Measurements from ENCODE around the gene XAGE3. TPM values are rescaled to one million over a fixed set of nuclear protein-coding genes. Genes with fewer than 3 reads are reported as not detected.
"Not testable (repeated sequence)": the region's sequence is repeated elsewhere in the genome, so short reads cannot be mapped to it uniquely, and the experiment has no call there.

The XAGE3 gene, protein sequence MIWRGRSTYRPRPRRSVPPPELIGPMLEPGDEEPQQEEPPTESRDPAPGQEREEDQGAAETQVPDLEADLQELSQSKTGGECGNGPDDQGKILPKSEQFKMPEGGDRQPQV
- not detected in 2 replicates for total RNA-seq
- polyA plus RNA-seq (2012): not detected

DNA sequence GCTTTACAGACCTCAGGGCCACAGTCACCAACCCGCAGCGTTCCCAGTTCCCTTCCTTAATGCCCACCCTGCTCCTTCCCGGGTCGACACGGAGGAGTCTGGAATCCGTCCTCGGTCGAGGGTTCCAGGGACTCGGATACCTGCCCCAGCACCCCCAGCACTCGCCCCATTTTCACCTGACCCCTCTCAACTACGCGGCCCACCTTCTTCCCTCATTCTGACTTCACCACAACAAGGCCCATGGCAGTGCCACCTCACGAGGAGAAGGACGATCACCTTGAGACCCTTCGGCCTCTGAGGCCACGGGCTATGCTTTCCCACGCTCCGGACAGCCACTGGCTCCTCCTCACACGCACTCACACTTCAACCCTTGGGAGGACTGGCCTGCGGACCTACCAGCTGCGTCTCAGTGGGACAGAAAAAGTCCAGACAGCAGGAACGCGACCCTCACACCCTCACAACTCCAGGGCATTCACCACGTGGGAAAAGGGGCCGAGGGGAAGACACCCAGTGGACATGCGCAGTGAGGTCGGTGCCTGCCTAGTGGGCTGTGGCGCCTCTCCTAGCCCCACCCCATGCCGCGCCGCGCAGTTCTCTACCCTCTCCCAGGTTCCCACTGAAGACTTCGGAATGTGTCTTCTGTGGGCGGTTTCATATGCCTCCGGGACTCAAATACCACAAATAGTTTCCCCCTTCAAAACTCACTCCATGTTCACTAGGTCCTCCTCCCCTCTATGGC, at the start of gene XAGE3:
Gene XAGE3 (minus strand): TSS at position 474 of the 739 bp plus-strand sequence. CDS start 950 bp downstream, outside the sequence.
- no peak for DNase-seq (ENCODE audit: low read depth)

DNA sequence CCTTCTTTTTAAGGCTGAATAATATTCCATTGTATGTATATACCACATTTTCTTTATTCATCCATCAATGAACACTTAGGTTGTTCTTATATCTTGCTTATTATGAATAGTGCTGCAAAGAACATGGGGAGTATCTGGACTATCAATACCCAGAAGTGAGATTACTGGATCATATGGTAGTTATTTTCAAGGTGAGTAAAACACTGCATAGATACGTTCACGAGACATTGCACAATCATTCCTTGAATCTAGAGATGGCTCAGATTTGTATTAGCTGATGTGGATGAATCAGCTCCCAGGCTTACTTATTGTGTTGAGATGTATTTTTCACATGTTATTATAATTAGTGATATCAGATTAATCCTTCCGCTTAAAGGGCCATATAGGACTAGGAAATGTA, 46.8 kb upstream of the XAGE3 start:
- DNase-seq (ENCODE audit: low read depth): not testable (repeated sequence)

DNA sequence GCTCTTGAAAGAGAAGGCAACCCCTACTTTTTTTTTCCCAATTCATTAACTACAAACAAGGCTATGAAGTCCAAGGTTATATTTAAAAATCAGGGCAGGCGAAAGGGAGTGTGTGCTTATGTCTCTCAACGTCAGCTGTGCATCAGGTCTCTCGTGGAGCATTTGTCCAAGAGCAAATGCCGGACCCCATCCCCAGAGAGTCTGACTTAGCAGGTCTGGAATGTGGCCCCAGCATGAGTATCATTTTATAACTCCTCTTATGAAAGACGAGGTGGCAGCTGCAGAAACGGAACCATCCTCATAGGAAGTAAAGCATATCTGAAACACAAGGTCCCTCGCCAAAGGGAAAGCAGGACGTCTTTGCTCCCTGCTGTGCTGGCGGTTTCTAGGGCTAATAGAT, 45.8 kb upstream of the XAGE3 start:
- not testable (repeated sequence) for DNase-seq (ENCODE audit: low read depth)

DNA sequence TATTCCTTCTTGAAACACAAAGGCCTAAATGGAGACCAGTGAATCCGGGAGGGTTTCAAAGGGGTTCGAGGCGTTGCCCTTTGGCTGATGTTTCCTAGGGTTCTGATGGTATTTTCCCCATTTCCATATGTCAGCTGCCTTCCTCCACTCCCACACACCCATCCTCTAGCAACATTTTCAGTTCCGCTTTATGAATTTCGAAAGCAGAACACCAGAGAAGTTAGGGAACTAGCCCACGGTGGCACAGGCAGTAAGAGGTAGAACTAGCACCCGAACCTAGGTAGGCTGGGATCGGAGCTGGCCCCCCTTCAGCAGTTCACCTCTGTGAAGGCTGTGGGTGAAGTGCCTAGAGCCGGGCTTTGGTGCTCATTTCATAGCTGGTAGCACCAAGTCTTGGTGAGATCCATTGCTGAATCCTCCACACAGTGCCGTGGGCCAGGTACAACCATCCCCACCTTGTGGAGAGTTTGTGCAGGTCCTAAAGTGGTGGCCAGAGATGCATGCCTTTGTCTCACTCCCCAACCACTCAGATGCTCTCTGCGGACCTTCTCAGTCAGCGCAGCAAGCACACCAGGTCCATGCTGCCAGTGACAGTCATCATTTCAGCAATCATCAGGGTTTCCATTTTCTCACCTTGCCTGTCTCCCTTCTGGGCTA, 41.6 kb upstream of the XAGE3 start:
- not testable (repeated sequence) for DNase-seq (ENCODE audit: low read depth)

DNA sequence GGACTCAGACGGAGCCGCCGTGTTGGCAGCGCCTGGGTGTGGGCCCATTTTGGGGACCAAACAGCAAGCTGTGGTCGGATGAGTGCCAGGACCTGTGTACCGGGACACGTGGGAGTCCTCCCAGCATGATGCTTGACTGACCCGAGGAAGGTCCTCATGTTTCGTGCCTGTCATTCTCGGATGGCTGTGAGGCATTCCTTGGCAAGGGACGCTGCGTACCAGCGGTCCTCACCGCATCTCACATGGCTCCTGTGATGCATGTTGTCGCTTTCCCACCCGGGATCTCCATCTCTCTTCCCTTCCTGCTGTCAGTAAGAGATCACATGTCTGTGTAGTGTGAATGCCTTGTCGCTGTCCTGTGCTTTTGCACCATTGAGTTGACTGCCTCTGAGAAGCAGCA, 40.0 kb upstream of the XAGE3 start:
- DNase-seq (ENCODE audit: low read depth): not testable (repeated sequence)

DNA sequence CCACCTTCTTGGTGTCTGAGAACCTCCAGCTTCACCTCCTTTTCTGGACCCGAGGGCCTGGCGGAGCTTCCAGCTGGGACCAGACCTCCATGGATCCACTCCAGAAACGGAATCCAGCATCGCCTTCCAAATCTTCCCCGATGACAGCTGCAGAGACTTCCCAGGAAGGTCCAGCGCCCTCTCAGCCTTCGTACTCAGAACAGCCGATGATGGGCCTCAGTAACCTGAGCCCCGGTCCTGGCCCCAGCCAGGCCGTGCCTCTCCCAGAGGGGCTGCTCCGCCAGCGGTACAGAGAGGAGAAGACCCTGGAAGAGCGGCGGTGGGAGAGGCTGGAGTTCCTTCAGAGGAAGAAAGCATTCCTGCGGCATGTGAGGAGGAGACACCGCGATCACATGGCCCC, 39.3 kb upstream of the XAGE3 start:
- not testable (repeated sequence) for DNase-seq (ENCODE audit: low read depth)

DNA sequence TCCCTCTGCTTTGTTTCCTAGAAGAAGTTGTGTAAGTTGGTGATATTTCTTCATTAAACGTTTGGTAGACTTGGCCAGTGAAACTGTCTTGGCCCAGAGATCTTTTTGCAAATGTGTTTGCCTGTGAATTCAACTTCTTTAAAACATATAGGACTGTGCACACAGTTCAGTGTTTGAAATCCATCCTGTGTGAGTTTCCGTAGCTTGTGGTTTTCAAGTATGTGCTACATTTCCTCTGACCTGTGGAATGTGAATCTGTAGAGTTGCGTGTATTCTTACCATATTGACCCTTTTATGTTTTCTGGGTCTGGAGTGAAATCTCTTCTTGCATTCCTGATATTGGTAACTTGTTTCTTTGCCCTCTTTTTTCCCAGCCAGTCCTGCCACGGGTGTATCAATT, 38.2 kb upstream of the XAGE3 start:
- not testable (repeated sequence) for DNase-seq (ENCODE audit: low read depth)

DNA sequence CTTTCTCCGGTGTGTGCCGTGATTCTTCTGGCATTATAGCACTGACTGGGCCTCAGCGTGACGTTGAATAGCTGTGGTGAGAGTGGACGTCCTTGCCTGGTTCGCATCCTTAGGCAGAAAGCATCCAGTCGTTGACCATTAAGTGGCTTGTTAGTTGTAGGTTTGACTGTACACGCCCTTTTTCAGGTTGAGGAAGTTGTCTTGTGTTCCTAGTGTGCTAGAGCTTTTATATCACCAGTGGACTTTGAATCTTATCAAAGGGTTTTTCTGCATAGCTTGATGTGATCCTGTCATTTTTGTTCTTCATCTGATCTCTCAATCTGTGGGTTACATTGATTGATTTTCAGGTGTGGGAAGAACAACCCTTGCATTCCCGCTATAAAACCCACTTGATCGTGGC, 37.6 kb upstream of the XAGE3 start:
- DNase-seq (ENCODE audit: low read depth): not testable (repeated sequence)

DNA sequence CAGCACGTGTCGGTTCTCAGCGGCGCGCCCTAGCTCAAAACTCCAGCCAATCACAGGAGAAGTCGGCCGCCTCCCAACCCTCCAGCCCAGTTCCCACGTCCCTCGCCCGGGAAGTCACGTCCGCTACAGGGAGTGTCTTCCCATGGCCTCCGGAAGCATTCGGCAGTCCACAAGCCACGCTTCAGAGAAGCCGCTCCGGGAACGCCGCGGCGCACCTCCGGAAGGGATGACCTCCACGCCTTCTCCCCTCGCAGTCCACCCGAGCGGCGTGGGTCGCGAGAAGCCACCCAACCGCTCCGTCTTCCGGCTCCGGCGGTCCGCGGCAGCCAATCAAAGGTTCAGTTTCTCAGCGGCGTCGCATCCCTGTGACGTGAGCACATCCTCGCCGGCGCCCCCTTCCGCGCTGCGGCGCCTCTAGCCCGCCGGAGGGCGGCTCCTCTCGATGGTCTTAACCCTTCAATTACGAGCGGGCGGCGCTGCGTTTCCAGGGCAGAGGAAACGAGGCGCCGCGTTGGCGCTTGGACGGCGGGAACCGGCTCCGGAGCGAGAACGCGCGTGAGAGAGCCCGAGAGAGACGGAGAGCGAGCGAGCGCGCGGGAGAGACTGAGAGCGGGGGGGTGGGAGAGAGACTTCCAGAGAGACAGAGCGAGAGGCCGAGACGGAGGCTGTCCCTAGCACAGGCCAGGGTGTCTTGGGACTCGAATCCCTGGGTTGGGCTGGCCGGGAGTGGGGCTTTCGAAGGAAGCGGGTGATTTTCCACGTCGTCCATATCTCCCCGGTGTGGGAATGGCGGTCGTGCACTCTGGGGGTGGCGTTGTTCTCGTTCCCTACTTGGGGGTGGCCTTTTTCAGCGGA, 29.2 kb upstream of the XAGE3 start, which contains the start of gene FAM156B:
Gene FAM156B (plus strand): TSS at position 476 of the 855 bp plus-strand sequence. CDS start 9,896 bp downstream, outside the sequence.
- not testable (repeated sequence) for DNase-seq (ENCODE audit: low read depth)

DNA sequence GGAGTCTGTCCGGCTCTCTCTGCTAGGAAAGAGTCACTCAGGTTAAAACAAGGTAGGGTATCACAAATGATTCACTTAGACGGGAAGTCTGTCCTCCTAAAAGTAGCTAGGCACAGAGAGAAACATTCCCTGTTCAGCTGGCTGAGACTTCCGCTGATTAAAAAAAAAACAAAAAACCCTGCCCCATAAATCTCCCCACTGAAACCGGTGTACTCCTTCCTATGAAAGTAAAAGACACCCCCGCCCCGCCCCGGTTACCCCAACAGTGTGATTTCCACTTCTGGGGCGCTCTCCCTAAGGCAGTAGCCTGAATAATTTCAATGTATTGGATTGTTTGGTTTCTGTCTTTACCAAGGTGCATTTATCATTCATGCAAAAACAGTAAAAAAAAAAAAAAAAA, 28.6 kb upstream of the XAGE3 start:
- DNase-seq (ENCODE audit: low read depth): not testable (repeated sequence)

DNA sequence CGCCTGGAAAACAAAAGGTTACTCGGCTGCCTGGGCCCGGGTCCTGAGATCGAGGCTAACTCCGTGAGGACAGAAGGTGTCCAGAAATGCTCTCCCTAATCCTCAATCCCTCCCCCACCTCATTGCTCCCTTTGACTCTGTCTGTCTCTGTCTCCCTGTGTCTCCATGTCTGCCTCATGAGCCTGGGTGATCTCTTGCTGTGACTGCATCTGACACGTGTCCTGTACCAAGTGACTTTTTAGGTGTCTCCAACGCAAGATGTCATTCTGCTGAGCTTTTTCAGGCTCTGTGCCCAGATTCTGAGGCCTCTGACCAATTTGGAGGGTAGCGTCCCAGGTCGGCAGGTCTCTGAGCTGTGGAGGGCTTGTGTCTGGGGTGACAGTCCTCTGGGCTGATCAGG, 20.2 kb upstream of the XAGE3 start:
- DNase-seq (ENCODE audit: low read depth): not testable (repeated sequence)

DNA sequence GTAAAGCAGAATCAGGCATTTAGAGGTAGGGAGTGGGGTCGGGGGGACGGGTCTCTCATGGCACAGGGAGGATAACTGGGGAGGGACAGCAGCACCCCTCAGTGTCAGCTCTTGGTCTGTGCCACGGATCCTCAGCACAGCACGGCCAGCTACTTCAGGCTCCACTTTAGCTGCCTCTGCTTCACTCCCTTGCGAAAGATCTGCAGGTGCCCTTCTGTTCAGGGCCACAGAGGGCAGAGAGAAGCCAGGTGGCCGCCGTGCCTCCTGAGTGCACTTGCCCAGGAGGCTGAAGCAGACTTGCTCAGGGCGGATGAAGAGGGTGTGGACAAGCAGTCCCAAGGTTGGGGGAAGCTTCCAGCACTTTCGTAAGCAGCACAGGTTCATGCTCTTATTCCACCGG, 19.6 kb upstream of the XAGE3 start:
- DNase-seq (ENCODE audit: low read depth): not testable (repeated sequence)

DNA sequence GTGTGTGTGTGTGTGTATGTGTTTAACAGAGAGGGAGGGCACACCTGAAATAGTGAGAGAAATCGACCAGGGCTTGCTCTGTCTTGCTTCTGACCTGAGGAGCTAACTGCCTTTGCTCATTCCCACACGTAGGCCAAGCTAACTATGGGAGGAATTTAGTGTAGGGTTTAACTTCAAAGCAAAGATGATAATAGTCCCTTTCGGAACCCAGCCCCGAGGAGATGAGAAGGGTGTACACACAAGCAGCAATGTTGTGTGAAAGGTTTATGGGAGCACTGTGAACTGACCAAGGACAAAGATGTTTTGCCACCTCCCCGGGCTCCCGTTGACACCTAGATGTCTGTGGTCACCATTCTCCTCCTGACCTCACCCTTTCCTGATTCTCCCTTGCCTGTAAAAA, 8.5 kb upstream of the XAGE3 start:
- DNase-seq (ENCODE audit: low read depth): not testable (repeated sequence)

DNA sequence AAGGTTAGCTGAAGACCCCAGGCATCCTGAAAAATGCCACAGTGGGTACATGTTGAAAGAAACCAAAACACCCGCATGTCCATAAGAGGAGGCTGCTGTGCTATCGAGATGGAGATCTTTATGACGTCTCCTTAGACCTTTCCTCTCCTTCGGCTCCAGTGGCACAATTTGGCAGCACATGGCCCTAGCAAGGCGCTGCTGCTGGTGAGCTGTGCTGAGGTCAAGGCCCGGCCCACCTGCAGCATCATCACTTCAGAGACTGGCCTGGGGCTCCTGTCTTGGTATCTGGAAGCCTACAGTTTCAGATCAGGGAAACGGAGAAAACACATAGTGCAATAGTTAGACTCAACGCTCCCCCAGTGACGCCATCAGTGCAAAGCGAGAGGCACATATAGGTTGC, 7.6 kb upstream of the XAGE3 start:
- DNase-seq (ENCODE audit: low read depth): not testable (repeated sequence)

DNA sequence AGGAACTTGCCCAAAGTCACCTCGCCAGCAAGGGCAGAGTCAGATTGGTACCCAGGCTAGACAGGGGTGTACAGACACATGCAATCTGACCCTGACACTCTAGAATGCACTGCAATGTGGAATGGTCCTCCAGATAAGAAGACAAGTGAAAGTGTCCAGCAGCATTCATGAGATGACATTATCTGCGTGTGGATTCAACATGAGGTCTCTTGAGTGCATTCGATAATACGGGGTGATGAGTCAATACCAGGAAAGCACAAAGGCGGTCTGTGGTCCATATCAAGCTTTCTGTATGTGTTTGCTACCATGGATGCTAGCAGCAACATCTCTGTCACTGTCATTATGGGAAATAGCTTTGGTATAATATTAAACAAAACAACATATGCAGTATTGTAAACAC, 6.8 kb upstream of the XAGE3 start:
- no peak for DNase-seq (ENCODE audit: low read depth)

DNA sequence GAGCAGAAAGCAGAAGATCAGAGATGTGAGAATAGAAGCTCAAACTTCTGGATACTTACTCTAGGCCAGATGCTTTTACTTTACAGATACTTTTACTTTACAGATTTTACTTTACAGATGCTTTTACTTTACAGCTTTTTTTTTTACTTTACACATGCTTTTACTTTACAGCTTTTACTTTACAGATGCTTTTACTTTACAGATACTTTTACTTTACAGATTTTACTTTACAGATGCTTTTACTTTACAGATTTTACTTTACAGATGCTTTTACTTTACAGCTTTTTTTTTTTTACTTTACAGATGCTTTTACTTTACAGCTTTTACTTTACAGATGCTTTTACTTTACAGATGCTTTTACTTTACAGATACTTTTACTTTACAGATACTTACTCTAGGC, 5.9 kb upstream of the XAGE3 start:
- not testable (repeated sequence) for DNase-seq (ENCODE audit: low read depth)

DNA sequence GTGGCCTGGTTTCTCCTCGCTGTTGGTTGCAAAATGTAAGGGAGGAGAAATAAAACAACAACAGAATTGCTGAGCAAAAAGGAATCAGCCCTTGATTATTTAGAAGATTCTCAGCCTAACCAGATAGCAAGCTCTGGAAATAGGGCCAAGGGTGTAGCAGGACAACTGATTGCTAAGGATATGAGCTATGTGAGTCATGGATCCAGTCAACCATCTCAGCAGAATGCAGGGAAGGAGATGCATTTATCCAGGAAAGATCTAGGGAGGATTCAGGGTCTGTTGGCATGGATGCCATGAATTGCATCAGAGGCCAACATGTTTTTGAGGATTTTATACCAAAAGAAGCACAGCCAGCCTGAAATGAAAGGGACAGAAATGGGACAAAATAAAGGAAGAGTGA, 2.2 kb upstream of the XAGE3 start:
- no peak for DNase-seq (ENCODE audit: low read depth)

DNA sequence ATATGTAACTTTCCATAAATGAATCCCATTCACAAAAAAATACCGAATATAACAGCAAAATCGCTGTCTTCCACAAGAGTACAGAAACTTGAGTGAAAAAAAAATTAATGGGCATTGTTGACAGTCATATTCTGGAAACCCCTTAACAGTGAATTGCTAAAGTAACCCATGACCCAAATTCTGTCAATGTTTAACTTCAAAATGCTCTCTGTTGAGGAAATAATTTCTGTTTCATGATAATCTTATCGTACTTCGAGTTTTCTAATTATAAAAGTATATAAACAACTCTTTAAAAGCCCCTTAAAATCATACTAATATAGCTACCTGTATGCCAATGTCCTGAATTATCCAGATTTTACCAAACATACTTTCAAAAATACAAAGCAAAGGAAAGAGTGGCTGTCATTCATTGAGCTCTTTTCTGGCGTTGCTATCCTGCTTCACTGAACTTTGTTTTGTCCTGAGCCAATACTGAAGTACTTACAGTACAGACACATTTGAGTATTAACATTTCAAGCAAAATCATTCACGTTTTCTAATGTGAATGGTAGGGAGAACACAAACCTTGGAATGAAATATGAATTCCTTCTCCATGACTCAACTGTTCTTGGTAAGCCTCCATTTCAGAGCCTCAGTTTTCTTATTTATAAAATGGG, 2.4 kb downstream of the XAGE3 start:
- DNase-seq (ENCODE audit: low read depth): no peak

DNA sequence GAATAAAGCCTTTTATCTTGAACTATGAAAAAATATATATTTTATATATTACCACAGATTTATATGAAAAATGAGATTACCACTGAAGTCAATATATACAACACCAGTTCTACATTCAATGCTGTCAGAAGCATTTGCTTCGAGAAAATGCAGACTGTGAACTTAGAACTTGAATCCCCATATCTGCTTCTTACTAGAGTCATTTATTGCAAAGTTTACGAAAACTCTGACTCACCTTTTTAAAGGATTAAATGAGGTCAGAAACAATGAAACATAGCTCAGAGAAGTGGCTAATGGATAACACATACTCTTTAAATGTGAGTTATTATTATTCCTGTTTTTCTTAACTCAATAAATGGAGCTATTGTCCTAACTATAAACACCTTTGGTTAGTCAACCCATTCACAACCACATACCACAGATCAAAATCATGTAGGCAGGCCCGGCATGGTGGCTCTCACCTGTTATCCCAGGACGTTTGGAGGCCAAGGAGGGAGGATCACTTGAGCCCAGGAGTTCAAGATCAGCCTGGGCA, 10.8 kb downstream of the XAGE3 start:
- DNase-seq (ENCODE audit: low read depth): not testable (repeated sequence)

DNA sequence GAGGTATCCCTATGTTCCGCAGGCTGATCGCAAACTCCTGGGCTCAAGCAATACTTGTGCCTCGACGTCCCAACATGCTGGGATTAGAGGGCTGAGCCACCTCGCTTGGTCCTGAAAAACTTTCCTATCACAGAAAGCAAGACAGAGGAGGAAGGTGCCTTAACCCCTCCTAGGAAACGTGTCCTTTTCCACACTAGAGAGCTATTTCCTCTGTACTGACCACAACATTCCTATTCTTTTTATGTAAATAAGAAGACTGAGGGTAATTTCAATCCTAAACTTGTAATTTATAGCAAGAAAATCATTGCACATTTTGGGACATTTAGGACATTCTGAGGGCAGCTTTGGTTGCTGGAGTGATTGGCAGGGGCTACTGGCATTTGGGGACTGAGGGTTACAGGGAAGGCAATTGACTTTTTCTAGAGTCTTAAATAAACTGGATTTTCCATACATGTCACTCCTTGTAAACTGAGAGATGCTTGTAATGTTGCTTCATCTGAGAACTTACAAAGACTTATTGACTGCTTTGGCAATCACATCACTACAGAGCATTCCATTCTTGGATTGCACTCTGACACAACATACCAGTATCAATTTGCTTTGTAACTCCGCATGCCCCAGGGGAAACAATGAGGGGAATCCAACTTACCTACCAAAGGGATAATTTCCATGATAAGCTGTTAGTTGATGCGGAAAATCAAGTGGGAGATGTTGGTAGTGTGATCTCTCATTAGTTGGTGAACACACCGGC, 15.6 kb downstream of the XAGE3 start:
- no peak for DNase-seq (ENCODE audit: low read depth)

All from myocyte (in vitro differentiated cells).